Colonic mucosa (tissue), 4 donors: ENCODE measurements around the gene CHST2. TPM values are rescaled to one million over a fixed set of nuclear protein-coding genes. Genes with fewer than 3 reads are reported as not detected.

ENCODE experiments used
- DNase-seq: peaks from one replicate; pipeline ENCODE4 v3.0.0-alpha.2; 2020
- H3K27ac ChIP-seq: fragments of 200-600 bp; one replicate; pipeline ENCODE4 v1.8.0; 2021
- H3K27me3 ChIP-seq: fragments of 200-600 bp; one replicate; pipeline ENCODE4 v1.8.0; 2021
- H3K36me3 ChIP-seq: fragments of 200-600 bp; one replicate; pipeline ENCODE4 v1.8.0; 2021
- H3K4me1 ChIP-seq: fragments of 200-600 bp; one replicate; pipeline ENCODE4 v1.8.0; 2021; ENCODE audit warnings: mild to moderate bottlenecking
- H3K4me3 ChIP-seq: fragments of 200-600 bp; one replicate; pipeline ENCODE4 v1.8.0; 2021
- H3K9ac ChIP-seq, 2 donors: one replicate each; pipeline ENCODE4 v1.7.0; 2013; ENCODE audit warnings: control low read depth in 2 of 2, low read depth in 2 of 2, low read length in 2 of 2
- H3K9me3 ChIP-seq: fragments of 200-600 bp; one replicate; pipeline ENCODE4 v1.8.0; 2021
- intact Hi-C: fragments of 100-400 bp; cut with DNase I; formaldehyde crosslinking; loops from one replicate; pipeline ENCODE4 v1.14.1; 2022
- total RNA-seq, 2 donors: library from RNA; stranded (reverse); fragmentation: NEBNext Ultra II Directional in 1 of 2; extraction: Animal tissue kit (Norgen Biotek cat#: 25700) in 1 of 2; gene quantifications; one replicate each; pipeline ENCODE4 v1.2.1, GENCODE V29; 2021
- TF ChIP-seq, protein P1 (sequence below): fragments of 200-600 bp; IDR thresholded peaks from one replicate; pipeline ENCODE4 v1.8.0; 2022; ENCODE audit warnings: antibody characterized with exemption, mild to moderate bottlenecking
- donor health status: healthy.
- donor health status: DM: no; HTN: no; CAD: no.
- donor health status: DM: no; HTN: no; CAD: no.

The CHST2 gene
- total RNA-seq, 2 donors from 2014 or later, result 1.8 to 2.5 TPM

GRCh38 chr3:143166376-143166775 lies 46.8 kb downstream of the CHST2 start:
- H3K27me3 ChIP-seq, result no peaks in the 10 kb centered on the region
- no peaks in the 10 kb centered on the region for H3K36me3 ChIP-seq
- H3K9ac ChIP-seq, result no peak overlapping the region
- H3K9me3 ChIP-seq, result no peaks in the 10 kb centered on the region
- TF ChIP-seq, protein P1, sequence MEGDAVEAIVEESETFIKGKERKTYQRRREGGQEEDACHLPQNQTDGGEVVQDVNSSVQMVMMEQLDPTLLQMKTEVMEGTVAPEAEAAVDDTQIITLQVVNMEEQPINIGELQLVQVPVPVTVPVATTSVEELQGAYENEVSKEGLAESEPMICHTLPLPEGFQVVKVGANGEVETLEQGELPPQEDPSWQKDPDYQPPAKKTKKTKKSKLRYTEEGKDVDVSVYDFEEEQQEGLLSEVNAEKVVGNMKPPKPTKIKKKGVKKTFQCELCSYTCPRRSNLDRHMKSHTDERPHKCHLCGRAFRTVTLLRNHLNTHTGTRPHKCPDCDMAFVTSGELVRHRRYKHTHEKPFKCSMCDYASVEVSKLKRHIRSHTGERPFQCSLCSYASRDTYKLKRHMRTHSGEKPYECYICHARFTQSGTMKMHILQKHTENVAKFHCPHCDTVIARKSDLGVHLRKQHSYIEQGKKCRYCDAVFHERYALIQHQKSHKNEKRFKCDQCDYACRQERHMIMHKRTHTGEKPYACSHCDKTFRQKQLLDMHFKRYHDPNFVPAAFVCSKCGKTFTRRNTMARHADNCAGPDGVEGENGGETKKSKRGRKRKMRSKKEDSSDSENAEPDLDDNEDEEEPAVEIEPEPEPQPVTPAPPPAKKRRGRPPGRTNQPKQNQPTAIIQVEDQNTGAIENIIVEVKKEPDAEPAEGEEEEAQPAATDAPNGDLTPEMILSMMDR, result no peak
- intact Hi-C loops, result no loop called here
- H3K4me1 ChIP-seq, result no peaks in the 10 kb centered on the region
- DNase-seq, result no peak
- no peak overlapping the region for H3K27ac ChIP-seq
- no peak overlapping the region for H3K4me3 ChIP-seq

GRCh38 chr3:143167969-143168854 lies 48.6 kb downstream of the CHST2 start:
- no peaks in the 10 kb centered on the region for H3K9me3 ChIP-seq
- H3K4me1 ChIP-seq, result no peaks in the 10 kb centered on the region
- TF ChIP-seq, protein P1, result no peak
- no peak for DNase-seq
- intact Hi-C loops, result no loop called here
- H3K4me3 ChIP-seq, result no peak overlapping the region
- no peak overlapping the region for H3K9ac ChIP-seq
- no peaks in the 10 kb centered on the region for H3K27me3 ChIP-seq
- H3K27ac ChIP-seq, result no peak overlapping the region
- H3K36me3 ChIP-seq, result no peaks in the 10 kb centered on the region

DNA sequence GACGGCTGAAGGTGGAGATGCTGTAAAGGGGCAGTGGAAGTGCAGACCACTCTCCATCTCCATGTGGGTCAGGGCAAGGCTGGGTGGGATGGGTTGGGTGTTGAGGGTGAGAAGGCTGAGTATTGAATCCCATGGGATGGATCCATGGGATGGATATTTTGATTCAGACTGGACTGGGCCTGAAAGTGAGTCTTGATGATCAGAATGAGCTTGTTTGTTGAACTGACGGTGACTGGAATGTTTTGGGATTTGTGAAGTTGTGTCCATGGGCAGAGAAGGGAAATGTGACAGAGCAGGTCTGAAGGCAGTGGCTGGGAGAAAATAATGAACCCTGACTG lies 49.3 kb downstream of the CHST2 start:
- DNase-seq, result no peak
- Histone ChIP-seq H3K9ac (no peak overlapping the region), H3K27me3 (no peaks in the 10 kb centered on the region), H3K9me3 (no peaks in the 10 kb centered on the region), H3K27ac (no peak overlapping the region), H3K4me3 (no peak overlapping the region), H3K4me1 (no peaks in the 10 kb centered on the region), H3K36me3 (no peaks in the 10 kb centered on the region)
- intact Hi-C loops, result no loop called here
- TF ChIP-seq, protein P1, result no peak

DNA sequence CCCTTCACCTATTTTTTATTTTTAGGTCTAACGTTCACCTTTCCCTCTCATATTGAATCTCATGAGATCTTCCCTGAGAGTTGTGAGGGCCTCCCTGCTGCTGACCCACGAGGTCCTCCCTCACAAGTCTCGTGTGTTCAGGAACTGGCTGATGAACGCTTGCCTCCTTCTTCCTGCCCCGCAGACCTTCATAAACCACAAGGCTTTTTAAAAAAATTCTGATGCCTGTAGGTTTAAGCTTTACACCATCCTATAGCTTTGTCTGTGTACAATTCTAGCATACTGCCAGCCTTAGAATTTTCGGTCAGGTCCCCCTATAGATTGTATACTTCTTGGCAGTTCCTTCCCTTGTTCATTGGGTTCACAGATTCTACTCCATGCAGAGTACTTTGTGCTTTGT lies 50.5 kb downstream of the CHST2 start:
- no peak overlapping the region for H3K9ac ChIP-seq
- H3K4me1 ChIP-seq, result no peaks in the 10 kb centered on the region

GRCh38 chr3:143170676-143171075 lies 51.1 kb downstream of the CHST2 start:
- intact Hi-C loops, result no loop called here
- H3K27ac ChIP-seq, result peak overlapping the region; percentile 32
- H3K9me3 ChIP-seq, result no peaks in the 10 kb centered on the region
- H3K27me3 ChIP-seq, result no peaks in the 10 kb centered on the region
- H3K9ac ChIP-seq, result no peak overlapping the region
- no peak overlapping the region for H3K4me3 ChIP-seq
- H3K4me1 ChIP-seq, result no peaks in the 10 kb centered on the region
- no peaks in the 10 kb centered on the region for H3K36me3 ChIP-seq
- TF ChIP-seq, protein P1, result no peak
- DNase-seq, result no peak

More for the DNA sequence above, 50.5 kb downstream of the CHST2 start:
- DNase-seq, result no peak
- no peak overlapping the region for H3K4me3 ChIP-seq
- H3K9me3 ChIP-seq, result no peaks in the 10 kb centered on the region
- intact Hi-C loops, result no loop called here
- H3K36me3 ChIP-seq, result no peaks in the 10 kb centered on the region
- no peaks in the 10 kb centered on the region for H3K27me3 ChIP-seq
- peak overlapping the region; percentile 5 for H3K27ac ChIP-seq
- TF ChIP-seq, protein P1, result no peak
